ENCODE data around the gene TGDS. TPM values are rescaled to one million over a fixed set of nuclear protein-coding genes. Genes with fewer than 3 reads are reported as not detected.
"Not testable (repeated sequence)": the region's sequence is repeated elsewhere in the genome, so short reads cannot be mapped to it uniquely, and the experiment has no call there.

Gene TGDS
- total RNA-seq, 6 experiments from 2014 or later: 7.8 to 9.3 (median 8.9) TPM

- H3K4me1 Mint-ChIP-seq (ENCODE audit: low read depth): peaks cover 7% of the 10 kb centered on the region
- peaks cover 13% of the 10 kb centered on the region for H3K27me3 Mint-ChIP-seq (ENCODE audit: insufficient read depth)
- H3K27ac Mint-ChIP-seq: no peak overlapping the region
- no peak overlapping the region for H3K4me3 Mint-ChIP-seq
- DNase-seq: no peak
- H3K36me3 Mint-ChIP-seq (ENCODE audit: low read depth): no peaks in the 10 kb centered on the region
- H3K9me3 Mint-ChIP-seq: 0 out of 2 replicates have a peak, but pooled peaks cover 7% of the 10 kb centered on the region
- no peak for TF ChIP-seq CTCF (IDR thresholded peaks at IDR 0.05)
Observed at GRCh38 chr13:94535231-94535630, 60.7 kb downstream of the TGDS start.

DNA sequence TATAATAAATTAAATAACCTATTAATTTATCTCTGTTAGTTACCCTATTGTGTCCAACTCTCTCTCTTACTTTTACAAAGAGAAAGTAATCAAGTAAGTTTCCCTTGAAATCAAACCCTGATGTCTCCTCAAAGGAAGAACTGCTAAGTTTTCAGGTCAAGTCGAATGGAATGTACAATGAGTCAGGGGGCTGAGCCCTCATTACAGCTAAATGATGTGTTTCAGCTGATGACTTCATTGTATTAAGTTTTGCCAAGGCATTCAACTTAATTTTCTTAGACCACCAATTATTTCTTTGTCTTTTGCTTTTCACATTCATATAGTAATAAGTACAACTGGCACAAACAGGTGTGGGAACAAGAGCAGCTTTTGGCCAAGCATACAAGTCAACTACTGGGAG, 61.8 kb downstream of the TGDS start:
- TF ChIP-seq CTCF (IDR thresholded peaks at IDR 0.05): no peak
- Mint-ChIP-seq H3K4me1 (ENCODE audit: low read depth) (peaks cover 7% of the 10 kb centered on the region), H3K4me3 (no peak overlapping the region), H3K27me3 (ENCODE audit: insufficient read depth) (peaks cover 14% of the 10 kb centered on the region), H3K27ac (no peak overlapping the region), H3K36me3 (ENCODE audit: low read depth) (no peaks in the 10 kb centered on the region), H3K9me3 (peaks cover 7% of the 10 kb centered on the region; the same call in 1 of the 2 replicates)
- DNase-seq: no peak

DNA sequence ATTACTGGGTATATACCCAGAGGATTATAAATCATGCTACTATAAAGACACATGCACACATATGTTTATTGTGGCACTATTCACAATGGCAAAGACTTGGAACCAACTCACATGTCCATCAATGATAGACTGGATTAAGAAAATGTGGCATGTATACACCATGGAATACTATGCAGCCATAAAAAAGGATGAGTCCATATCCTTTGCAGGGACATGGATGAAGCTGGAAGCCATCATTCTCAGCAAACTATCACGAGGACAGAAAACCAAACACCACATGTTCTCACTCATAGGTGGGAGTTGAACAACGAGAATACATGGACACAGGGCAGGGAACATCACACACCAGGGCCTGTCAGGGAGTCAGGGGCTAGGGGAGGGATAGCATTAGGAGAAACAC, 63.7 kb downstream of the TGDS start:
- DNase-seq; H3K9me3 Mint-ChIP-seq; H3K27ac Mint-ChIP-seq; H3K4me3 Mint-ChIP-seq; H3K4me1 Mint-ChIP-seq (ENCODE audit: low read depth); H3K36me3 Mint-ChIP-seq (ENCODE audit: low read depth): not testable (repeated sequence)
- peaks cover 10% of the 10 kb centered on the region for H3K27me3 Mint-ChIP-seq (ENCODE audit: insufficient read depth)

DNA sequence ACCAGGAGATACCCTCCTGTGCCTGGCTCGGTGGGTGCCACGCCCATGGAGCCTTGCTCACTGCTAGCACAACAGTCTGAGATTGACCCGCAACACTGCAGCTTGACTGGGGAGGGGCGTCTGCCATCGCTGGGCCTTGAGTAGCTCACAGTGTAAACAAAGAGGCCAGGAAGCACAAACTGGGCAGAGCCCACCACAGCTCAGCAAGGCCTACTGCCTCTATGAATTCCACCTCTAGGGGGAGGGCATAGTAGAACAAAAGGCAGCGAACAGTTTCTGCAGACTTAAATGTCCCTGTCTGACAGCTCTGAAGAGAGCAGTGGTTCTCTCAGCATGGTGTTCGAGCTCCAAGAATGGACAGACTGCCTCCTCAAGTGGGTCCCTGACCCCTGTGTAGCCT, 69.0 kb downstream of the TGDS start:
- not testable (repeated sequence) for DNase-seq; H3K4me3 Mint-ChIP-seq; H3K27ac Mint-ChIP-seq; H3K36me3 Mint-ChIP-seq (ENCODE audit: low read depth); H3K4me1 Mint-ChIP-seq (ENCODE audit: low read depth); H3K9me3 Mint-ChIP-seq
- H3K27me3 Mint-ChIP-seq (ENCODE audit: insufficient read depth): peaks cover 20% of the 10 kb centered on the region

DNA sequence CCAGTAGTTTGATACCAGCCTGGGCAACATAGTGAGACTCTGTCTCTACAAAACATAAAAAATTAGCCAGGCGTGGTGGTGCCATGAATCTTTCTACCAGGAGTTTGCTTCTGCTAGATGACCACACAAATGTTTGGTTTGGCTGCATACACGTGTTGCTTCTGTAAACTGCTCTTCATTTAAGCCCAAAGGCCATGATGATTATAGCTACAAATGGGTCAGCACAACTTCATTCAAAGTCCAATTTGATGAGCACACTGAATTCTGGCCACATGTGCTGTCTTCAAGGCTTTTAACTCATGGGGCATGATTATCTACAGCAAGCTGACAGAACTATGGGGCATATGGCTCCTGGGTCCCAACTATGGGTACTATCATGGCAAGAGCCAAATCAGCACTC, 70.2 kb downstream of the TGDS start:
- no peak for DNase-seq
- no peak overlapping the region for H3K27ac Mint-ChIP-seq
- H3K4me3 Mint-ChIP-seq: no peak overlapping the region
- peaks cover 19% of the 10 kb centered on the region for H3K27me3 Mint-ChIP-seq (ENCODE audit: insufficient read depth)
- no peaks in the 10 kb centered on the region; the same call in 1 of the 2 replicates for H3K9me3 Mint-ChIP-seq
- H3K4me1 Mint-ChIP-seq (ENCODE audit: low read depth): no peaks in the 10 kb centered on the region
- no peaks in the 10 kb centered on the region for H3K36me3 Mint-ChIP-seq (ENCODE audit: low read depth)
- TF ChIP-seq CTCF (IDR thresholded peaks at IDR 0.05): no peak

DNA sequence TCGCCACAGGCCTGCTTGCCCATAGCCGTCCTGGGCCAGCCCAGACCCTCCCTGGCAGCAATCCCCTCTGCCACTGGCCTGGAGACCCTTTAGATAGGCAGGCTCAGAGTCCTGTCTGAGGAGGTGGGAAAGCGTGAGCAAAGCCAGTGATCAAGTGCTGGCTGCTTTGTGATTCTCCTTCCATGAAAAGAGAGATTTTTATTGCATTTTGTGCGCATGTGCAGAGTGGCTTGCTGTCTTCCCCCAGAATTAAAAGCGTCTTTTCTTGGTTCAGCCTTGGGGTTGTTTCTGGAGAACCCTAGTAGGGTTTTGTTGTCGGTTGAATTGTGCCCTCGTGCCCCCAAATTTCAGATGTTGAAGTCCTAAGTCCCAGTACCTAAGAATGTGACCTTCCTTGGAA, 71.5 kb downstream of the TGDS start:
- Mint-ChIP-seq H3K27me3 (ENCODE audit: insufficient read depth) (peaks cover 14% of the 10 kb centered on the region), H3K9me3 (no peaks in the 10 kb centered on the region), H3K4me1 (ENCODE audit: low read depth) (no peaks in the 10 kb centered on the region), H3K27ac (no peak overlapping the region), H3K36me3 (ENCODE audit: low read depth) (no peaks in the 10 kb centered on the region), H3K4me3 (no peak overlapping the region)
- DNase-seq: no peak
- no peak for TF ChIP-seq CTCF (IDR thresholded peaks at IDR 0.05)

Other genes with a start within 250 kb of the TGDS start
- not detected for gene DCT, start 116.5 kb downstream of the TGDS start, total RNA-seq (2021; fragmentation: NEBNext Ultra II Directional; extraction: Animal tissue kit (Norgen Biotek cat#: 25700))
- 10 to 100 TPM in 1 of 6 experiments, 1 to 10 TPM in 5; 8.2 to 10.6 (median 9.1) TPM for gene GPR180, start 5.7 kb upstream of the TGDS start, total RNA-seq (2021; fragmentation: NEBNext Ultra II Directional; extraction: Animal tissue kit (Norgen Biotek cat#: 25700))
- not detected for gene SOX21, start 116.4 kb upstream of the TGDS start, total RNA-seq (2021; fragmentation: NEBNext Ultra II Directional; extraction: Animal tissue kit (Norgen Biotek cat#: 25700))